ENCODE results near the gene EDRF1. TPM values are rescaled to one million over a fixed set of nuclear protein-coding genes. Genes with fewer than 3 reads are reported as not detected.

Gene EDRF1
- total RNA-seq, 4 donors from 2014 or later: 10.9 to 56.4 (median 18.6) TPM

DNA sequence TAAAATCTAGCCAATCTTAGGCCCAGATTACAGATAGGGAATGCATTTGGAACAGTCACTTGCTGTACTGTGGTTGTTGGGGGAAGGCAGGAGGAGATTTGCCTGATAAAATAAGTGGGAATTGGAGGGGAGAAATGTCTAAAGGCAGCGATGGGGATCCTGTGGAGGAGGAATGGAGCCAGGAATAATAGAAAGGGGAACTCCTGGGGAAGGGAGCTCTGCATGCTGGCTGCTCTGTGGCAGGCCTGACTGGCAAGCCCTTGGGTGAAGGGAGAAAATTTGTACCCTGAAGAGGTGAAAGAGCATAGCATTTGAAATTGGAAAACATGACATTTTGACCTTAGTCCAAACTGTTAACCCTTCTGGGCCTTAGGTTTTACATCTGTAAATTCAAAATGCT lies 42.5 kb downstream of the EDRF1 start:
- TF ChIP-seq EP300 (IDR thresholded peaks at IDR 0.05) (no peak), POLR2AphosphoS5 (IDR thresholded peaks at IDR 0.05) (no peak), POLR2A (IDR thresholded peaks at IDR 0.05) (no peak)
- TF ChIP-seq, protein P1, sequence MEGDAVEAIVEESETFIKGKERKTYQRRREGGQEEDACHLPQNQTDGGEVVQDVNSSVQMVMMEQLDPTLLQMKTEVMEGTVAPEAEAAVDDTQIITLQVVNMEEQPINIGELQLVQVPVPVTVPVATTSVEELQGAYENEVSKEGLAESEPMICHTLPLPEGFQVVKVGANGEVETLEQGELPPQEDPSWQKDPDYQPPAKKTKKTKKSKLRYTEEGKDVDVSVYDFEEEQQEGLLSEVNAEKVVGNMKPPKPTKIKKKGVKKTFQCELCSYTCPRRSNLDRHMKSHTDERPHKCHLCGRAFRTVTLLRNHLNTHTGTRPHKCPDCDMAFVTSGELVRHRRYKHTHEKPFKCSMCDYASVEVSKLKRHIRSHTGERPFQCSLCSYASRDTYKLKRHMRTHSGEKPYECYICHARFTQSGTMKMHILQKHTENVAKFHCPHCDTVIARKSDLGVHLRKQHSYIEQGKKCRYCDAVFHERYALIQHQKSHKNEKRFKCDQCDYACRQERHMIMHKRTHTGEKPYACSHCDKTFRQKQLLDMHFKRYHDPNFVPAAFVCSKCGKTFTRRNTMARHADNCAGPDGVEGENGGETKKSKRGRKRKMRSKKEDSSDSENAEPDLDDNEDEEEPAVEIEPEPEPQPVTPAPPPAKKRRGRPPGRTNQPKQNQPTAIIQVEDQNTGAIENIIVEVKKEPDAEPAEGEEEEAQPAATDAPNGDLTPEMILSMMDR (IDR thresholded peaks at IDR 0.05): no peak
- H3K9me3 ChIP-seq: no peaks in the 10 kb centered on the region
- H3K27me3 ChIP-seq: no peaks in the 10 kb centered on the region
- no peak overlapping the region for H3K4me3 ChIP-seq
- WGBS: 51% methylated on average over 1 of the region's 1 CpG
- H3K4me1 ChIP-seq: no peaks in the 10 kb centered on the region
- peaks cover 65% of the 10 kb centered on the region for H3K36me3 ChIP-seq
- no peak overlapping the region for H3K27ac ChIP-seq
- no peak for DNase-seq (ENCODE audit: low spot score in 2 of 2)

GRCh38 chr10:125762692-125763648 lies 43.5 kb downstream of the EDRF1 start:
- 91% methylated on average over 24 of the region's 24 CpGs for WGBS
- DNase-seq (ENCODE audit: low spot score in 2 of 2): no peak
- H3K27me3 ChIP-seq: no peaks in the 10 kb centered on the region
- H3K4me1 ChIP-seq: no peaks in the 10 kb centered on the region
- no peak overlapping the region for H3K4me3 ChIP-seq
- peaks cover 57% of the 10 kb centered on the region for H3K36me3 ChIP-seq
- H3K27ac ChIP-seq: no peak overlapping the region
- TF ChIP-seq, protein P1 (IDR thresholded peaks at IDR 0.05): no peak
- TF ChIP-seq POLR2AphosphoS5 (IDR thresholded peaks at IDR 0.05): no peak
- TF ChIP-seq POLR2A (IDR thresholded peaks at IDR 0.05): no peak
- TF ChIP-seq EP300 (IDR thresholded peaks at IDR 0.05): no peak
- no peaks in the 10 kb centered on the region for H3K9me3 ChIP-seq

- H3K27me3 ChIP-seq: no peaks in the 10 kb centered on the region
- WGBS: 92% methylated on average over 2 of the region's 2 CpGs
- H3K27ac ChIP-seq: no peak overlapping the region
- no peak for TF ChIP-seq POLR2AphosphoS5 (IDR thresholded peaks at IDR 0.05)
- no peak for TF ChIP-seq EP300 (IDR thresholded peaks at IDR 0.05)
- TF ChIP-seq POLR2A (IDR thresholded peaks at IDR 0.05): no peak
- TF ChIP-seq, protein P1 (IDR thresholded peaks at IDR 0.05): no peak
- H3K4me3 ChIP-seq: no peak overlapping the region
- DNase-seq (ENCODE audit: low spot score in 2 of 2): no peak
- no peaks in the 10 kb centered on the region for H3K4me1 ChIP-seq
- peaks cover 37% of the 10 kb centered on the region for H3K36me3 ChIP-seq
- H3K9me3 ChIP-seq: no peaks in the 10 kb centered on the region
These were observed 46.3 kb downstream of the EDRF1 start for GRCh38 chr10:125765835-125766234.

- H3K4me3 ChIP-seq: no peak overlapping the region
- peaks cover 35% of the 10 kb centered on the region for H3K36me3 ChIP-seq
- TF ChIP-seq EP300 (IDR thresholded peaks at IDR 0.05): no peak
- no peak for TF ChIP-seq POLR2A (IDR thresholded peaks at IDR 0.05)
- no peak for TF ChIP-seq POLR2AphosphoS5 (IDR thresholded peaks at IDR 0.05)
- TF ChIP-seq, protein P1 (IDR thresholded peaks at IDR 0.05): no peak
- 89% methylated on average over 4 of the region's 4 CpGs for WGBS
- DNase-seq (ENCODE audit: low spot score in 2 of 2): no peak
- H3K4me1 ChIP-seq: no peaks in the 10 kb centered on the region
- H3K27me3 ChIP-seq: no peaks in the 10 kb centered on the region
- H3K27ac ChIP-seq: no peak overlapping the region
- H3K9me3 ChIP-seq: no peaks in the 10 kb centered on the region
These were observed 47.0 kb downstream of the EDRF1 start for GRCh38 chr10:125766511-125766910.

DNA sequence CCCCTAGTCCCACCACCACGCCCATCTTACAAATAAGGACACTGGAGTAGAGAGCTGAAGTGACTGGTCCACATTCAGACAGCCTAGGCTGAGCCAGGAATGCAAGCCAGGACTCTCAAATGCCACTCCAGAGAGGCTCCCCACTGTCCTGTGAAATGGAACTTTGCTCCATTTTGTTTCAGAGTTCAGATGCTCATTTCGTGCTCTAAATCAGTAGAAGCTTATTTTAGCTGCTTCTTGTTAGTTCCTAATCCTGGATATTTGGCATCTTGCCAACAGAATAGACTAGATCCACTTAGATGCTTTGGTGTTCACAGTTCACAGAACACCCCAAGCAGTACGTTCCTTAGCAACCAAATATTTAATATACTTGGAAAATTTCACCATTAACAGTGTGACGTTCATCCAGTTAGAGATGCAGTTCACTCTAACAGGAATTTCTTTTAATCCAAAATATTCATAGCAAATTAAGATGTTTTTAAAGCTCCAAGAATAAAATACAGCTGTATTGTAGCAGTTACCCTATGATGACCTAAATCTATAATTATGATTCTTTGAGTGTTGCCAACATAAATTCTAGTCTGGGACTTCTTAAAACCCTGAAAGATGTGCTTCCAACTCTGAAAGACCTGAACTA lies 48.8 kb downstream of the EDRF1 start:
- Histone ChIP-seq H3K36me3 (peaks cover 23% of the 10 kb centered on the region), H3K4me3 (no peak overlapping the region), H3K27ac (no peak overlapping the region), H3K4me1 (no peaks in the 10 kb centered on the region), H3K27me3 (no peaks in the 10 kb centered on the region), H3K9me3 (no peaks in the 10 kb centered on the region)
- TF ChIP-seq, protein P1 (IDR thresholded peaks at IDR 0.05): no peak
- TF ChIP-seq EP300 (IDR thresholded peaks at IDR 0.05): no peak
- no peak for TF ChIP-seq POLR2A (IDR thresholded peaks at IDR 0.05)
- DNase-seq (ENCODE audit: low spot score in 2 of 2): no peak
- WGBS: 51% methylated on average over 4 of the region's 4 CpGs

Data from suprapubic skin (tissue), 4 donors.